Uterus (tissue), 2 donors: ENCODE measurements around the gene PRX.

ENCODE experiments used
- CTCF ChIP-seq, 4 experiments: fragments of 200-600 bp in 2 of 4; fragments of 450-650 bp in 2 of 4; sonication (generic) in 2 of 4; IDR thresholded peaks; one replicate each; pipeline ENCODE4 v1.5.1; 2016 to 2019; ENCODE audit warnings: antibody characterized with exemption in 4 of 4, mild to moderate bottlenecking in 2 of 4, moderate library complexity in 1 of 4
- POLR2A ChIP-seq, 2 donors: fragments of 450-650 bp; IDR thresholded peaks; one replicate each; pipeline ENCODE4 v1.6.1; 2016; ENCODE audit warnings: antibody characterized with exemption in 2 of 2, mild to moderate bottlenecking in 1 of 2, moderate library complexity in 1 of 2

- no peak for TF ChIP-seq POLR2A (IDR thresholded peaks at IDR 0.05)
- TF ChIP-seq CTCF (IDR thresholded peaks at IDR 0.05): no peak
Observed at GRCh38 chr19:40363069-40363468, 50.1 kb downstream of the PRX start.
